Breast epithelium (tissue), 3 donors: ENCODE measurements around the gene MGST3.

ENCODE experiments used
- CTCF ChIP-seq, 3 donors: fragments of 450-650 bp; IDR thresholded peaks; one replicate each; pipeline ENCODE4 v1.5.1; 2016 to 2017; ENCODE audit warnings: antibody characterized with exemption in 3 of 3, mild to moderate bottlenecking in 3 of 3, moderate library complexity in 3 of 3
- POLR2AphosphoS5 ChIP-seq, 3 donors: sonication (generic); formaldehyde crosslinking; IDR thresholded peaks; one replicate each; pipeline ENCODE4 v1.6.1; 2017; ENCODE audit warnings: antibody characterized with exemption in 3 of 3

GRCh38 chr1:165678509-165678908, 47.5 kb downstream of the MGST3 start:
- no peak for TF ChIP-seq CTCF (IDR thresholded peaks at IDR 0.05)
- TF ChIP-seq POLR2AphosphoS5 (IDR thresholded peaks at IDR 0.05) = no peak
